ENCODE measurements around the gene CMPK1. TPM values are rescaled to one million over a fixed set of nuclear protein-coding genes. Genes with fewer than 3 reads are reported as not detected.

Gene CMPK1
- total and polyA plus RNA-seq, 2 of the 4 experiments (the other 2 are of a cell fraction) = 23.1 to 31.9 TPM

- Histone ChIP-seq H4K5ac (ENCODE audit: low read depth, low read length) (no peak overlapping the region), H2BK120ac (ENCODE audit: low read depth, low read length) (no peak overlapping the region), H2AK5ac (ENCODE audit: low read depth, low read length) (no peak overlapping the region), H3K9me1 (ENCODE audit: insufficient read depth, low read length) (no peaks in the 10 kb centered on the region), H2BK15ac (ENCODE audit: low read depth, low read length) (no peak overlapping the region), H3K23ac (ENCODE audit: low read depth, low read length) (no peak overlapping the region), H3K9ac (ENCODE audit: low read depth, low read length) (no peak overlapping the region), H3K56ac (ENCODE audit: extremely low read depth, insufficient read depth, low read length) (no peak overlapping the region), H3K4me1 (ENCODE audit: control insufficient read depth, insufficient read depth, low read length) (no peaks in the 10 kb centered on the region), H4K91ac (ENCODE audit: insufficient read depth, low read depth, low read length) (no peak overlapping the region), H3K4ac (ENCODE audit: low read depth, low read length) (no peak overlapping the region), H2AK9ac (replicated peaks; ENCODE audit: low read depth, low read length, poor library complexity) (no peak overlapping the region), H3K79me1 (ENCODE audit: low read depth in 1 of 2, low read length in 2 of 2) (no peaks in the 10 kb centered on the region), H4K8ac (ENCODE audit: low read depth in 2 of 2, low read length in 2 of 2) (no peak overlapping the region), H3K9me3 (ENCODE audit: control insufficient read depth, insufficient read depth, low read length) (no peaks in the 10 kb centered on the region), H3K4me2 (ENCODE audit: low read depth, low read length) (no peak overlapping the region), H3K18ac (ENCODE audit: low read depth, low read length) (no peak overlapping the region), H3K4me3 (ENCODE audit: insufficient read depth, low read depth, low read length) (no peak overlapping the region), H2BK5ac (ENCODE audit: low read depth, low read length, poor library complexity, severe bottlenecking) (no peak overlapping the region), H4K20me1 (ENCODE audit: insufficient read depth, low read length) (no peaks in the 10 kb centered on the region), H2BK20ac (ENCODE audit: low read depth, low read length) (no peak overlapping the region), H3K27ac (ENCODE audit: insufficient read depth, low read length) (no peak overlapping the region), H3K14ac (replicated peaks; ENCODE audit: low read depth, low read length) (no peak overlapping the region), H2AFZ (replicated peaks; ENCODE audit: low read length, poor library complexity) (no peak overlapping the region), H3K27me3 (ENCODE audit: control insufficient read depth, insufficient read depth, low read length) (no peaks in the 10 kb centered on the region), H3K36me3 (ENCODE audit: control insufficient read depth, insufficient read depth, low read length) (no peaks in the 10 kb centered on the region)
- TF ChIP-seq BHLHE40 (IDR thresholded peaks at IDR 0.05; ENCODE audit: low read depth, low read length) (no peak), CEBPB (IDR thresholded peaks at IDR 0.05; ENCODE audit: low read depth, low read length) (peak; percentile 42; the same call in 1 of the 2 replicates)
- dilution Hi-C loops (cut with HindIII; ENCODE audit: low sequenced_read_pairs, unreplicated experiment) (no loop called here), in situ Hi-C loops (cut with MboI; ENCODE audit: low sequenced_read_pairs) (no loop called here), intact Hi-C loops (cut with micrococcal nuclease) (no loop called here)
- no CpG with 5 or more reads among the region's 2 CpGs for WGBS, 2 experiments (ENCODE audit: extremely low coverage in 2 of 2, insufficient read length in 1 of 2)
- ChIA-PET POLR2A (ENCODE audit: unreplicated experiment) (no interaction called here), CTCF (interaction anchor here (0.6 kb wide), 2 partner anchors 135 to 146 kb away, joined by 3 read pairs; no protein-coding TSS in a partner anchor)
- no peak for ATAC-seq (ENCODE audit: low read depth)
- DNase-seq = peak; percentile 36
- BruUV-seq (replicated peaks) = no TSS peak
Observed at GRCh38 chr1:47325528-47325927, 8.1 kb upstream of the CMPK1 start.
